HG03558 (cell line): ENCODE measurements around the gene ARHGAP42.
A peak's percentile ranks its signal among the peaks of the same experiment; 100 is the strongest.

Source experiments
- ATAC-seq: cut with Tn5 transposase; IDR thresholded peaks from one replicate; pipeline ENCODE4 v1.9.1; 2021; ENCODE audit warnings: moderate number of reproducible peaks; ENCODE audit not compliant: unreplicated experiment; ENCODE audit errors: extremely low read depth

Gene ARHGAP42

DNA sequence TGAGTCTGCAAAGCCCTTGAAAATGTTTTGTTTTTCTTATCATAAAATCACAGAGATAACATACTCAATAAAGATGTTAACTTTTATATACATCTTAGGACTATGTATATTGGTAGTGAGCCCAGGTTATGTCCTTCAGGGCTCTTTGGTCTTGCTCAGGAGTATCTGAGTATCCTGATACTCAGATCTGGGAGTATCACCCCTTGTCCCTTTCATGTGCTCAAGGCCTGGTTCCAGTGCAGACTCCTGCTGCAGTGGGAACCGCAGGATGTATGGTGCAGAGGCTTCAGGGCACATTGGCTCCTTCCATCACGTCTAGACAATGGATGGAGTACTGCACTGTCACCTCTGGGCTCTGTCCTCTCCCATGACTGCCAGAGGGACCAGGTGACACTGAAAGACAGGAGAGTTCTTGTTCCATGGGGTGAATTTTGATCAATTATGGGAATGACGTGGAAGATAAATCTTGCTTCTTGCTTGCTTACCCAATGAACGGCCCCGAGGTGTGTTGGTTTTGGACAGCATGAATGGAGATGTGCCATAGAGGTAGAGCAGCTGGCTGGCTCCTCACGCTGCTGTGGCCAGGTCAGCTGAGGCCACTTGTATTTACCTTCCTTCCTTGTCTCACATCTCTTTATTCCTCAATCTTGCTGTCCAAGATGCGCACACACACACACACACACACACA is 215.5 kb downstream of the ARHGAP42 start:
- no peak for ATAC-seq

DNA sequence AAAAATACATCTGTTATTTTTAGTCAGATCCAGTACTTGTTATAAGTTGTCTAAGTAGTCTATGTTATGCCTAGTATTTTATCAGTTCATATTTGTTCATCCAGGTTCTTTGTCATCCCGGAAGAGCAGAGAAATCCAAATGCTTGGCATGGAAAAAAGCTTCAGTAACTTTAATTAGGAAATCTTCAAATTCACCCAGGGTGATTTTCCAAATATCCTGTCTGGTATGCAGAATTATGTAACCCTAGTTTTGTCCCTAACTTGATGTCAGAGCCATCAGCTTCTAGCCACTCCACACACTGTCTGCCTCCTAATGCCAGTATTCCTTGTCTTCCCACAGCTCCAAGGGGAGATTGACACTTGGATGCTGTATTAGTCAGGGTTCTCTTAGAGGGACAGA is 216.2 kb downstream of the ARHGAP42 start:
- ATAC-seq: no peak

DNA sequence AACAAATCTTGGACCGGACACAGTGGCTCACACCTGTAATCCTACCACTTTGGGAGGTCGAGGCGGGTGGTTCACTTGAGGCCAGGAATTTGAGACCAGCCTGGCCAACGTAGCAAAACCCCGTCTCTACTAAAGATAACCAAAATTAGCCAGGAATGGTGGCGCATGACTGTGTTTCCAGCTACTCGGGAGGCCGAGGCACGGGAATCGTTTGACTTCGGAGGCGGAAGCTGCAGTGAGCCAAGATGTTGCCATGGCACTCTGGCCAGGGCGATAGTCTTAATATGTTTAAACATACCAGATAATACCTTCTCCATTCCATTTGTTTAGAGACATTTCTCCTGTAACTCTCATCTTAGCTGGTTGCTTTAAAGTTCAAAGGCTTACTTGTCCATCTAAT is 218.6 kb downstream of the ARHGAP42 start:
- no peak for ATAC-seq

DNA sequence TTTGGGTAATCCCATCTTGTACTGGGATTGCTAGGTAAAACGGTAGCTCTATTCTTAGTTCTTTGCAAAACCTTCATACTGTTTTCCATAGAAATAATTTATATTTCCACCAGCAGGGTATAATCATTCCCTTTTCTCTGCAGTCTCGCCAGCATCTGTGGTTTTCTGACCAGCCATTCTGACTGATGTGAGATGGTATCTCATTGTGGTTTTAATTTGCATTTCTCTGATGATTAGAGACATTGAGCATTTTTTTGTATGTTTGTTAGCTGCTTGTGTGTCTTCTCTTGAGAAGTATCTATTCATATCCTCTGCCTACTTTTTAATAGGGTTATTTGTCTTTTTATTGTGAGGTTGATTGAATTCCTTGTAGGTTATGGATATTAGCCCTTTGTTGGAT is 221.7 kb downstream of the ARHGAP42 start:
- ATAC-seq: peak; percentile 34

DNA sequence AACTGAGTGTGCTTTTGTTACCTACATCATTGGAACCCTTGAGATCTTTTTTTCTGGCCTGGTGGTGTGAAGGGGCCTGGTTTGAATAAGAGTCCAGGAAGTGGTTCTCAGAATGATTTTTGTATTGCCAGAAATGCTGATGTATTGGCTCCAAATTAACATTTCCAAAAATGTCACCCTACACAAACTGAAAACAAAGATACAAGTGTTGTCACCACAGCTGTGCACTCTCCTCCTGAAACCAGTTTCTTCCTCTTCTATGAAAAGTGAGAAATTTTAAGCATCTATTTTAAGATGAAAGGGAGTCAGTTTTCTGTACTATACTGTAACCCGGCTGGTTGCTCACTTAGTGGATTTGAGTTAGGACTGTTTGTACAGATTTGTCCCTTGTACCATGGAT is 223.7 kb downstream of the ARHGAP42 start:
- ATAC-seq: peak; percentile 86

DNA sequence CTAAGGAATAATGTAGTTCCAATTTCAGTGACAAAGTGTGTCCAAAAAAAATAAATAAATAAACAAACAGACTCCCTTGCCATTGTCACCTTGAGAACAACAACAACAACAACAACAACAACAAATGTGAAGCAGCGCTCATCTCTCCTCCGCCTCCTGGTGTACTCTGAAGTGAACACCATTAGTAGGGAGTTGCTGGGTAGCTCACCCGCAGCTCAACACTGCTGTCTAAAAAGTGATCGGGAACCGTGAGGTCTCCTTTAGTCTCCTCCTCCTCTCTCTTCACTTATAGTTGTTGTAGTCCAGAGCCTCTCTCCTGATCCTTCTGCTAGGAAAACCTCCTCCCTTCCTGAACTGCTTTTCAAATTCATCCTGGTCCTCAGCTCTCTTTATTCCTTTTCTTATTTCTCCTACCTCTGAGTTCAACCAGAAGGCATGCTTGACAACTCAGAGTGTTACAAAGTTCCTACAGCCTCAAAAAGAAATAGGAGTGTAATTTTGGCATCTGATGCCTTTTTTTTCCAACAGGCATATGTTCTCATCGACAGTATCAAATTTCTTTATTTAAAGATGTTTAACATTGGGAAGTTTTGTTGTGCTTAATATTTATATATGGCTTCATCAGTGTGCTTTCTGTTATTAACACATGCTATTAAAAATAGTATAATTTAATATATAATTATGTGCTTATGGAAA is 227.5 kb downstream of the ARHGAP42 start:
- no peak for ATAC-seq

DNA sequence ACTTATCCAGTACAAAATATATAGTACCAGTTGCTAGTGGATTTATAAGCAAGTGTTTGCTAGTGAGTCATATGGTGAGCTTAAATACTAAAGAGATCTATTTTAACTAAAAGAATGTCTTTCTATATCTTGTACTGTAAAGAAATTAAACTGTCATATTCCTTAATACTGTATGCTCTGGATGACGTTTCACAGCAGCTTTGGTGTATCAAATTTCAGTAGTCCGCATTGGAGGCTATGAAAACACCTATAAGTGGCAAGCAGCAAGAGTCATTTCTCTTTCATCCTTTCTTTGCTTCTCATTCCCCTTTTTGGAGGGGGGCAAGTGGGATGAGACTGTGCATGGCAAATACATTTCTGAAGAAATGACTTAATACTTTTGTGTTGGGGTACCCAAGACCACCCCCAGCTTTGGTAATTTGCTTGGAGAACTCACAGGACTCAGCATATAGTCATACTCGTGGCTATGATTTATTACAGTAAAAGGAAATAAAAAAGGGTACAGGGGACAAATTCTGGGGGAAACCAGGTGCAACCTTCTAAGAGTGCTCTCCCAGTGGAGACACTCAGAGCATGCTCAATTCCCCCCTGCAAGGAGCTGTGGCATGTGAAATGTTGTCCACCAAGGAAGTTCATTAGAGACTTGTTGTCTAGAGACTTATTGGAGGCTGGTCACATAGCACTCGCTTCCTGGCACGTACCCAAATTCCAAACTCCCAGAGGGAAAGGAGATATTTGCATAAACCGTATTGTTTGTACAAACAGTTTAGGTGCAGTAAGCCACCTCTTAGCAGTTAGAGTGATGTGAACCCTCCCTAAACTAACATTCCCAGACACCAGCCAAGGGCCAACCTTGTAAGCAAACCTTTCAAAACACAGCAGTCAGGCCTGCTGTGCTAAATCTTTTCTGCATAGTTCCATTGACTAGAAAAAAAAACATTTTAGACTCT is 231.7 kb downstream of the ARHGAP42 start:
- ATAC-seq: no peak

DNA sequence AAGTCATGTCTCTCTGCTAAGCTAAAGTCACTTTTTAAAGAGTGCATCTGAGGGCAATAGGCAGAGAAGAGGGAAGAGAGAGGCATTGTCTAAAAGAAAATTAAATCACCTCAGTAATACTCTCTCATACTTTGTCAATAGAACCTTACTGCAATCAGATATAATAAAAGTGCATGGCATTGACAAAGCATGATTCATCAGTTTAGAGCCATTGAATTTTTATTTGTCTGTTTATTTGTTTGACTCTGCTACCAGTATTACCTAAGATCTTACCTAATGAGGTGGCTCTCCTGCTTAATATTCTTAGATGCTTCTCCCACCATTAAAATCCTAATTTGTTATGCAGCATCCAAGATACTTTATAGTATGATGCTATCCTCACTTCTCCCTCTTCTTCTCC is 233.5 kb downstream of the ARHGAP42 start:
- ATAC-seq: no peak

DNA sequence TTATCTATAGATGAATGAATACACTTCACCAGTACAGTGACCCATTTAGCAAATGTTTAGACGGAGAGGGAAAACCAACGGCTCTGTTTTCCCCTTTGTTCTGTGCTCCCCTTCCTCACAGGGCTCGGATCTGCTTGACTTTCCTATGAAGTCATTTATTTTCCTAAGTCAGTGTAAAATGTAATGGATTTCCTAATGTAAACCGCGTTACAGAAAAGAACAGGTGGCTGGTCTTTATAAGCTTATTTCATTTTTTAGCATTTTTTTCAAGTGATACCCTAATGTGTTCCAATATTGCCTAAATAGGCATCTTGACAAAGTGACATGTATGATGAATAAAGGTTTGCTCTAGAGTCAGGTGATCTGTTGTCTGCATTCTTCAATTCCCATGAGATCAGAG is 235.0 kb downstream of the ARHGAP42 start:
- no peak for ATAC-seq

DNA sequence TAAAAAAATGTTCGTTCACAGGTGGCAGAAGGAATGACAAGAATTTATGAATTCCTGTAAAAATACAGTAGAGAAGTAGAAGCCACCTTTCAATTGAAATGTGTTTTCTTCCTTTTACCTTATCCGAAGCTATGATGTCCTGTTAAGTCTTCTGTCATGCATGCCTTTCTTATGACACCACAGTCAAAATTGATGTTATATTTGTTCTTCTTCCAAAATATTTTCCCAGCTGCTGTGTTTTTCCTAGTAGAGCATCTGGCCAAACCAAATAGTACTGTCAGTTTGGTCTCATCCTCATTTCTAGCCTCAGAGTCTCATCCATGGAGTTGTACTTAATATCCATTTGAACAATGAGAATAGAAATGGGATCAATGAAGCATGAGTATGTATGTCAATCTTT is 236.5 kb downstream of the ARHGAP42 start:
- no peak for ATAC-seq

DNA sequence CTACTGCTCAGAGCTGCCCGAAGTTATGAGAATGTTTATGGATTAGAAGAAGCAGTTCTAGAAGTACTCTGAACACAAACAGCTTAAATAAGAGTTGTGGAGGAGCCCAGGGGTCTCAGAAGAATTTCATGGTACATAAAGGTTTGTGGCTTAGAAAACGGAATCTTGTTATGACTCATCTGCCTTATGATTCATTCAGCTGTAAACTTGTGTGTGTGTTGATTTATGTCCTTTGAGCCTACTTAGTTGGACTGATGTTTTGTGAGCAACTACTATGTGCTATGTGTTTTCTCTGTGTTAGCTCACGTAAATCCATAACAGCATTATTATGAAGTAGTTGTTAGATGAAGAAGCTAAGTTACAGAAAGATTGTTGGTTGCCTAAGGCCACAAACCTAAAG is 238.8 kb downstream of the ARHGAP42 start:
- ATAC-seq: peak; percentile 86

DNA sequence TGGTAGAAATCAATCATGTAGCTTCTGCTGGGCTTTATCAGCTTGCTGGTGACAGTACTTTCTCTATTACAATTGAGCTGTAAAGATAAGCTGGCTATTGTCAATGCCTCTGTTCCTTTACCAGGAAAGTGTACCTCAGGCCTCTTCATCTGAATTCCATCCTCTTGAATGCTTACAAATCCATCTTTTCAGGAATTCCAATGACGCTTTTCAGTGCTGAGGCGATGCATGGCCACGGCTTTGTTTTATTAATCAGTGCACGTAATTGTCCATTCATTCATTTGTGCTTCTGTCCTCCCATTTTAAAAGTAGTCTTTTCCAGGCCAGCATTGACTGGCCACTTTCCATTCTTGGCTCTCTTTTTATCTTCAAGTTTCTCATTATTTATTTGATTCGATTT is 240.5 kb downstream of the ARHGAP42 start:
- ATAC-seq: no peak

DNA sequence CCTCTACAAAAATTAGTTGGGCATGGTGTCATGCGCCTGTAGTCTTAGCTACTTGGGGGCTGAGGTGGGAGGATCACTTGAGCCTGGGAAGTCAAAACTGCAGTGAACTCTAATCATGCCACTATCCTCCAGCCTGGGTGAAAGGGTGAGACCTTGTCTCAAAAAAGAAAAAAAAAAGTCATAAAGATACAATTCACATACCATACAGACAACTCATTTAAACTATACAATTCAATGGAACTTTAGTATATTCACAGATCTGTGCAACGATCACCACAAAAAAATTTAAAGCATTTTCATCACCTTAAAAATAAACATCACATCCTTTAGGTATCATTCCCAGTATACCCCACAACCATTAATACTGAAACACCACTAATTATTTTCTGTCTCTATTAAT is 241.3 kb downstream of the ARHGAP42 start:
- no peak for ATAC-seq

DNA sequence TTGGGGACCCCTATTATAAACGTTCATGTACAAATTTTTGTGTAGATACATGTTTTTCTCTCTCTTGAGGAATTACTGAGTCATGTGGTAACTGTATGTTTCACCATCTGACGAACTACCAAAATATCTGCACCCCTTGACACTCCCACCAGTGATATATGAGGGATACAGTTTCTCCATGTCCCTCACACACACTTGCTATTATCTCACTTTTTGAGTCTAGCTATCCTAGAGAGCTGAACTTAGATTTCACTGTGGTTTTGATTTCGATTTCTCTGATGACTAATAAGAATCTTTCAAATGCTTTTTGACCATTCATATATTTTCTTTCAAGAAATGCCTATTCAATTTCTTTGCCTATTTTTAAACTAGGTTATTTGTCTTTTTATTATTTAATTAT is 242.3 kb downstream of the ARHGAP42 start:
- peak; percentile 57 for ATAC-seq

DNA sequence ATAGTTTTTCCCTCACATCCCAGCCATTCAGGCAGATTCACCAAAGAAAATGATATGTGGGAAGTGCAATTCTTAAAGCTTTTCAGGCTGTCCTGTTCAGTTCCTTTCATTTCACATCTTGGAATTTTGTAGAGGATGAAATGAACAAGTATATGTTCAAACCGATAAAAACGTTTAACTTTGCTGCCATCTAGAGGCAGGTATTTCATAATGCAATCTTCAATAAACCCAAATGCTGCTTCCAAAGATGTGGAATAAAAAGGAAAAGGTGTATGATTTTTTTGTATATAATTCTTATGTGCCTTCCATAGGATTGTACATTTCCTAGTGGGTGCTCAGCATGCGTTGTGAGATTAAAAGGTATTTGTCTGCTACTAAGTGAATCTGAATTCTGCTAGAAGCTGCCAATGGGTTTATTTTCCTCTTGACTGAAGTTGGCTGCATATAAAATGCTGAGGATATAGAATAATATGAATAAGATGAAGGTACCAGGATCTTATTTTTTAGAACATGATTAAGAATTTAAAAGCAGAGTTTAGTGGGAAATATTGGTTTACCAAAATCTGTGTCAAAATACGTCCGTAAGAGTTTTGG is 243.2 kb downstream of the ARHGAP42 start:
- ATAC-seq: no peak

DNA sequence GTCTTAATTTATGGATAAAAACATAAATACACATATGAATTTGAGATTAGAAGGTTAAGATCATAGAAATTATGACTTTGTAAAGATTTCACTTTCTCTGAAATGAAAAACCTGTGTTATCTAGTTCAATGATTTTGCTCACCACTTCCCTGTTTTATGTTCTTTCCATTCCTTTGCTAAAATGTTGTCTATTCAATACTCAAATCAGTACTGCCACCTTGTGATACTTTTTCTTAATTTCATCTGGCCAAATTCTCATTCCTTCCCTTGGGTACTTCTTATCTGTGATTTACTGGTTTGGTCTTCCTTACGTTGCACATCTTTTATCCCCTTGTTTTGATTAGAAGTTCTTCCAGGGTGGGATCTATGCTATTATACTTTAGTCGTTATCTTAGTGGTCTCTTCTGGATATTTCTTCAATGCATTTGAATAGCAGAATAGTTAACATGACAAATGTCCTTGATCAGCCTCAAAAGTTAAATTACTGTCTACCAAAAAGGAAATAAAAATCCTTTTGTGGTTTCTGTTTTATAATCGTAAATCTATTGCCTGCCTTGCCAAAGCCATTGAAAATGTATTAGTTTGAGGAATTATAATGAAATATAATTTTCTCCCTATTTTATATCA is 245.5 kb downstream of the ARHGAP42 start:
- no peak for ATAC-seq

DNA sequence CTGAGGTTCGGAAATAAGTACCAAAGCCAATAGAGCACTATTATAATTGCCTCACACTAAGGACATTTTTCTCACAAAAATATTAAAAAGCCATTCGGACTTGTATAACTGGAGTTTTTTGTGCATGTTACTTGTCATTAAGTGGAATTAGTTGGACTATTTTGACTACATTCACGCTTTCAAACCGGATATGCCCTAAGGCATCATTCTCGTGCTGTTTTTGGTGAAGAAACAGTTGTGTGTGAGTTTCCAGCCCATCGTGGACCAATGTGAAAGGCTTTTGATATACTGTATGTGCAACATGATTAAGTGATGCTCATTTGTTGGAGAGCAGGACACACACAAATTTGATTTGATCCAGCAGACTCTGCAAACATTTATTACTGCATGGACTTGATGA is 249.7 kb downstream of the ARHGAP42 start:
- no peak for ATAC-seq

DNA sequence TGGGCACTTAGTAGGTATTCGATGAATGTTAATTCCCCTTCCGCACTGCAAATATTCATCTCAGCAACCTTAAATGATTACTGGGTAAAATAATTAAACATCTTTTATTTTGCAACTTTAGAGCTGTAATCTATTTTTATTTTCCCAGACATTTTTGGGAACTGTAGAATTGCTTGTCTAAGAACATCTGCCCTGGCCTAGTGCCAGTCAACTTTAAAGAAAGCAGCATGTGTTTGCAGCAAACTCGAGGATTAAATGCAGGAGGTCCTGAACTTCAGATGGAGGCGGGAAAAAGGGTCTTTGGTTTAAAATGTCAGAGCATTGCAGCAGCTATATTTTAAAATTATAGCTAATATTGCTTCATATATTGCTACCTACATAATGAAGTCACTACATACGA is 252.5 kb downstream of the ARHGAP42 start:
- ATAC-seq: no peak

DNA sequence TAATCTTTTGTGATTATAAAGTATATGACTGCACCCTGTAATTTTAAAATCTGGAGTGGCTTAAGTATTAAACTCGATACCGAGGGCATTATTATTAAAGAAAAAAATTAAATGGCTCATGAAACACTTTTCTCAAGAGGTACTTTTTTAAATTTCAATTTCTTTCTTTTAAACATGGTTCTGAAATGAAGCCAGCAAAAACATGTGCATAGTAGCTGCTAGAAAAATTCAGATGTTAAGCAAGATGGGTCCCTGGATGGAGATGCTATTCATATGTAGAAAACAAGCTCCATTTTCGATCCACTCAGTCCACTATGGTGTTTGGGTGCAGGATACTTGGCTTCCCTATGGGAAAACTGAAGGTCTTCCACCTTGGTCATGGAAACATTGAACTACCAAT is 253.0 kb downstream of the ARHGAP42 start:
- ATAC-seq: no peak

DNA sequence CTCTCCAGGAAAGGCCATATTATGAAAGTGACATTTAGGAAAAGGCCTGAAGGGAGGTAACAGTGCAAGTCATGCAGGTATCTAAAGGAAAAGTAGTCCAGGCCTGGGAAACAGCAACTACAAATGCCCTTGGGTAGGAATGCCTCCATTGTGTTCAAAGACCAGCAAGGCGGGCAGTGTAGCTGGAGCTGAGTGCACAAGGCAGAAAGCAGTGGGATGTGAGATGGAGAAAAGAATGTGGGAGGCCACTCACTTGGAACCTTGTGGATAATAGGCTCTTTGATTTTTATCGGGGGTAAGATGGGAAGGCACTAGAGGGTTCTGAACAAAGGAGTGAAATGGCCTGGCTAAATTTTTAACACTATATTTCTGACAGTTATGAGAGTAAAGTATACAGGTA is 253.9 kb downstream of the ARHGAP42 start:
- ATAC-seq: no peak
